ENCODE results near the gene CIART.
A peak's percentile ranks its signal among the peaks of the same experiment; 100 is the strongest.
"Not testable (repeated sequence)": the region's sequence is repeated elsewhere in the genome, so short reads cannot be mapped to it uniquely, and the experiment has no call there.

Gene CIART

GRCh38 chr1:150261367-150261766, 21.0 kb upstream of the CIART start:
- no peak for DNase-seq (ENCODE audit: low read depth in 2 of 2)

GRCh38 chr1:150262388-150263320, 19.7 kb upstream of the CIART start:
- DNase-seq (ENCODE audit: low read depth in 2 of 2): no peak

GRCh38 chr1:150263549-150263948, 18.8 kb upstream of the CIART start:
- no peak for DNase-seq (ENCODE audit: low read depth in 2 of 2)

- no peak for DNase-seq (ENCODE audit: low read depth in 2 of 2)
Observed at GRCh38 chr1:150267896-150268295, 14.5 kb upstream of the CIART start.

GRCh38 chr1:150268340-150268704, 14.0 kb upstream of the CIART start:
- DNase-seq (ENCODE audit: low read depth in 2 of 2): no peak

- peak; percentile 76 to 77 for DNase-seq (ENCODE audit: low read depth in 2 of 2)
Observed at GRCh38 chr1:150268705-150269403, 13.5 kb upstream of the CIART start, which contains the start of gene APH1A. APH1A (minus strand) TSS chr1:150269016; CDS start chr1:150268810, 206 bp downstream.

- no peak for DNase-seq (ENCODE audit: low read depth in 2 of 2)
Observed at GRCh38 chr1:150269451-150269850, 12.9 kb upstream of the CIART start.

GRCh38 chr1:150271291-150271959, 10.9 kb upstream of the CIART start:
- no peak for DNase-seq (ENCODE audit: low read depth in 2 of 2)

GRCh38 chr1:150273311-150273710, 9.0 kb upstream of the CIART start:
- DNase-seq (ENCODE audit: low read depth in 2 of 2): no peak

- no peak for DNase-seq (ENCODE audit: low read depth in 2 of 2)
Observed at GRCh38 chr1:150280138-150280707, 2.1 kb upstream of the CIART start.

GRCh38 chr1:150281221-150281757, 1.1 kb upstream of the CIART start:
- peak; percentile 15 to 35 for DNase-seq (ENCODE audit: low read depth in 2 of 2)

- no peak for DNase-seq (ENCODE audit: low read depth in 2 of 2)
Observed at GRCh38 chr1:150282558-150282958, 204 bp downstream of the CIART start.

- DNase-seq (ENCODE audit: low read depth in 2 of 2): no peak
Observed at GRCh38 chr1:150283260-150283659, 906 bp downstream of the CIART start.

GRCh38 chr1:150288382-150288781, 6.0 kb downstream of the CIART start:
- DNase-seq (ENCODE audit: low read depth in 2 of 2): no peak

- no peak for DNase-seq (ENCODE audit: low read depth in 2 of 2)
Observed at GRCh38 chr1:150288822-150289221, 6.5 kb downstream of the CIART start.

GRCh38 chr1:150293433-150294253, 11.3 kb downstream of the CIART start, which contains the start of gene MRPS21:
MRPS21 (plus strand) TSS chr1:150293861; CDS start chr1:150294367, 506 bp downstream.
- DNase-seq (ENCODE audit: low read depth in 2 of 2): peak; percentile 50 to 61

GRCh38 chr1:150295476-150295875, 13.1 kb downstream of the CIART start:
- DNase-seq (ENCODE audit: low read depth in 2 of 2): no peak

- DNase-seq (ENCODE audit: low read depth in 2 of 2): no peak
Observed at GRCh38 chr1:150299716-150300115, 17.4 kb downstream of the CIART start.

GRCh38 chr1:150302338-150302737, 20.0 kb downstream of the CIART start:
- DNase-seq (ENCODE audit: low read depth in 2 of 2): no peak

GRCh38 chr1:150302902-150303301, 20.5 kb downstream of the CIART start:
- no peak for DNase-seq (ENCODE audit: low read depth in 2 of 2)

- not testable (repeated sequence) for DNase-seq (ENCODE audit: low read depth in 2 of 2)
Observed at GRCh38 chr1:150308585-150308984, 26.2 kb downstream of the CIART start.

Data from stimulated activated CD4-positive, alpha-beta T cell treated with anti-CD3 and anti-CD28 coated beads, Interleukin-1b, Interleukin-23, amount 100 ng/mL, for 1 hour (primary cell).